Liver (tissue), 9 donors: ENCODE results near the gene GPX3. TPM values are rescaled to one million over a fixed set of nuclear protein-coding genes. Genes with fewer than 3 reads are reported as not detected.
A peak's percentile ranks its signal among the peaks of the same experiment; 100 is the strongest.

ENCODE experiments used
- DNase-seq: peaks from one replicate; pipeline ENCODE4 v3.0.0-alpha.2; 2017; ENCODE audit warnings: low spot score
- H3K27ac ChIP-seq, 2 donors: one replicate each; pipeline ENCODE4 v1.7.0; 2013; ENCODE audit warnings: inconsistent platforms in 2 of 2, low read length in 2 of 2, control low read depth in 1 of 2, low read depth in 1 of 2, mild to moderate bottlenecking in 1 of 2
- H3K27me3 ChIP-seq, 4 donors: one replicate each; pipeline versions ENCODE4 v1.6.1 to v1.7.0; 2013; ENCODE audit warnings: low read length in 3 of 4, inconsistent platforms in 1 of 4, mild to moderate bottlenecking in 1 of 4, moderate library complexity in 1 of 4; ENCODE audit not compliant: control insufficient read depth in 4 of 4, insufficient read depth in 4 of 4
- H3K36me3 ChIP-seq, 4 donors: one replicate each; pipeline versions ENCODE4 v1.6.1 to v1.7.0; 2013; ENCODE audit warnings: low read length in 3 of 4, mild to moderate bottlenecking in 3 of 4, low read depth in 1 of 4, moderate library complexity in 1 of 4; ENCODE audit not compliant: control insufficient read depth in 4 of 4, insufficient read depth in 3 of 4
- H3K4me1 ChIP-seq, 4 donors: one replicate each; pipeline versions ENCODE4 v1.6.1 to v1.7.0; 2013; ENCODE audit warnings: low read length in 3 of 4, mild to moderate bottlenecking in 3 of 4, moderate library complexity in 1 of 4; ENCODE audit not compliant: control insufficient read depth in 4 of 4, insufficient read depth in 4 of 4
- H3K4me3 ChIP-seq, 3 donors: one replicate each; pipeline versions ENCODE4 v1.6.1 to v1.7.0; 2013; ENCODE audit warnings: low read length in 3 of 3, control low read depth in 1 of 3, low read depth in 1 of 3, mild to moderate bottlenecking in 1 of 3
- H3K9ac ChIP-seq, 2 donors: one replicate each; pipeline ENCODE4 v1.7.0; 2013; ENCODE audit warnings: low read length in 2 of 2, mild to moderate bottlenecking in 2 of 2, moderate library complexity in 2 of 2, control low read depth in 1 of 2, low read depth in 1 of 2
- H3K9me3 ChIP-seq, 4 donors: one replicate each; pipeline versions ENCODE4 v1.6.1 to v1.7.0; 2013; ENCODE audit warnings: low read length in 3 of 4; ENCODE audit not compliant: control insufficient read depth in 4 of 4
- EGR1 ChIP-seq, 2 donors: IDR thresholded peaks; 2 replicates each; pipeline ENCODE4 v1.6.1; 2016 to 2018; ENCODE audit warnings: antibody characterized with exemption in 2 of 2, low read depth in 2 of 2
- FOXA1 ChIP-seq: IDR thresholded peaks from 2 replicates; pipeline ENCODE4 v1.6.1; 2016; ENCODE audit warnings: antibody characterized with exemption
- FOXA2 ChIP-seq: IDR thresholded peaks from 2 replicates; pipeline ENCODE4 v1.6.1; 2016; ENCODE audit warnings: antibody characterized with exemption
- GABPA ChIP-seq, 2 donors: IDR thresholded peaks in 1 of 2; conservative IDR thresholded peaks in 1 of 2; 2 replicates each; pipeline ENCODE4 v1.6.1; 2016; ENCODE audit warnings: antibody characterized with exemption in 2 of 2, mild to moderate bottlenecking in 1 of 2, moderate library complexity in 1 of 2
- HNF4G ChIP-seq: IDR thresholded peaks from 2 replicates; pipeline ENCODE4 v1.6.1; 2016; ENCODE audit warnings: antibody characterized with exemption
- JUND ChIP-seq, 2 donors: IDR thresholded peaks; 2 replicates each; pipeline ENCODE4 v1.6.1; 2016; ENCODE audit warnings: antibody characterized with exemption in 2 of 2
- NR2F2 ChIP-seq: IDR thresholded peaks from 2 replicates; pipeline ENCODE4 v1.6.1; 2016; ENCODE audit warnings: antibody characterized with exemption
- RXRA ChIP-seq, 2 donors: IDR thresholded peaks; 2 replicates each; pipeline ENCODE4 v1.6.1; 2017 to 2018; ENCODE audit warnings: antibody characterized with exemption in 2 of 2, mild to moderate bottlenecking in 1 of 2
- TAF1 ChIP-seq: conservative IDR thresholded peaks from 2 replicates; pipeline ENCODE4 v1.6.1; 2016; ENCODE audit warnings: antibody characterized with exemption, mild to moderate bottlenecking
- YY1 ChIP-seq: IDR thresholded peaks from 2 replicates; pipeline ENCODE4 v1.6.1; 2016; ENCODE audit warnings: antibody characterized with exemption, mild to moderate bottlenecking
- WGBS: extraction: QIAGEN DNeasy Blood & Tissue Kit; methylation state at CpG from one replicate; pipeline ENCODE4 v1.1.7; 2013; 5-methylcytosine and 5-hydroxymethylcytosine counted together
- polyA plus RNA-seq, 2 donors: library from polyadenylated mRNA; stranded (reverse) in 1 of 2; unstranded in 1 of 2; fragments of 200-250 nt in 1 of 2; fragments of >200 nt in 1 of 2; fragmentation: Nextera tagmentation in 1 of 2; extraction: Ambion mirVana in 1 of 2; gene quantifications; one replicate each; pipeline versions ENCODE4 v1.2.1 to v1.2.3, GENCODE V29; 2013 to 2015
- total RNA-seq, 2 donors: library from RNA; depleted of rRNA; stranded (reverse); fragments of >200 nt; gene quantifications; one replicate each; pipeline ENCODE4 v1.2.3, GENCODE V29; 2014
- TF ChIP-seq, protein P1 (sequence below): fragments of 150-350 bp; IDR thresholded peaks from 2 replicates; pipeline ENCODE4 v1.5.1; 2017; ENCODE audit warnings: improper control_type of control experiment, low read depth, low read length; ENCODE audit not compliant: missing input control
- TF ChIP-seq, protein P2 (sequence below): IDR thresholded peaks from 2 replicates; pipeline ENCODE4 v1.6.1; 2016; ENCODE audit warnings: antibody characterized with exemption
- TF ChIP-seq, protein P3 (sequence below): IDR thresholded peaks from 2 replicates; pipeline ENCODE4 v1.6.1; 2016; ENCODE audit warnings: antibody characterized with exemption
- TF ChIP-seq, protein P4 (sequence below): IDR thresholded peaks from 2 replicates; pipeline ENCODE4 v1.6.1; 2016; ENCODE audit warnings: antibody characterized with exemption, mild to moderate bottlenecking
- donor health status: healthy.
- donor health status: healthy.
- donor health status: healthy.
- donor health status: healthy.
- donor health status: healthy.

Gene GPX3
- total and polyA plus RNA-seq, 4 donors, result 72.9 to 878 (median 237) TPM

DNA sequence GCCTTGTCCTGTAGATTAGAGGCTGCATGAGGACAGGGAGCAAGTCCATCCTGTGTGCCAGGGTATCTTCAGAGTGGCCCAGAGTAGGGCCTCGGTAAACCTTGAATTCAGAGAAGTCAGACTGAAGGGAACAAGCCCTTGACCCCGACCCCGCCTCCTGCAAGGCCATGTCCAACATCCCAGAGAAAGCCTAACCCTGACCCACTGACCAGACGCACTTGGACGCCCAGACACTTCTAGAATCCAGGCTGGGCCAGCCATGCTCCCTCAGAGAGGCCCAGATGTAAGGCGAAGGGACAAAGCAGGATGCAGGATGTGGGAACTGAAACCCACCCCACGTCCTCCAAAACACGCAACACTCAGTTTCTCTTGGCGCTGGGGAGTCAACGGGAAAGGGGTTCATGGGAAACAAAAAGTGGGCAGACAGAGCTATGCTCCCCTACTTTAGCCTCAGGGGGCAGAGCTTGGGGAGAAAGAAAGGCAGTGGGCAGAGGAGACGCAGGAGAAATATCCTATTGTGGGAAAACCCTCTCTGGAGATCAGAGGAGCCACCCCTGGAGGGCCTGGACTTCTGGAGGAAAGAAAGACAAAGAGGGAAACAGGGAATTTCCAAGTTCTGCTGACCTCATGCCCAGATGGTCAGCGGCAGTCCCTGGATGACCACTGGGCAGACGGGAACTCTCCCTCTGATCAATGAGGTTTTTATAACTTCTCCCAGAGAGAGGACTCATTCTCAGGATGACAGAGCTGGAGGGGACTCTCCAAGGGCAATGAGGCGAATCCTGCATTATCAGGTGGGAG lies 47.4 kb downstream of the GPX3 start:
- Histone ChIP-seq H3K9me3 (no peaks in the 10 kb centered on the region), H3K9ac (no peak overlapping the region)
- 78% methylated on average over 14 of the region's 14 CpGs for whole genome bisulfite sequencing

More for the DNA sequence above, 47.4 kb downstream of the GPX3 start:
- DNase-seq, result no peak
- peaks cover 0 to 11% (median 8%) of the 10 kb centered on the region in 4 donors for H3K36me3 ChIP-seq
- peaks cover 12 to 44% (median 25%) of the 10 kb centered on the region in 4 donors for H3K4me1 ChIP-seq
- H3K27ac ChIP-seq, result peak overlapping the region; percentile 2 to 42
- TF ChIP-seq TAF1 (no peak), RXRA (IDR thresholded peaks at IDR 0.05) (no peak), JUND (IDR thresholded peaks at IDR 0.05) (no peak), FOXA2 (no peak), GABPA (IDR thresholded peaks at IDR 0.05 in 1 of 2, conservative IDR thresholded peaks at IDR 0.05 in 1 of 2) (no peak), FOXA1 (no peak), EGR1 (IDR thresholded peaks at IDR 0.05; ENCODE audit: low read depth in 2 of 2) (no peak), HNF4G (no peak), YY1 (no peak), NR2F2 (no peak)
- TF ChIP-seq, protein P1, sequence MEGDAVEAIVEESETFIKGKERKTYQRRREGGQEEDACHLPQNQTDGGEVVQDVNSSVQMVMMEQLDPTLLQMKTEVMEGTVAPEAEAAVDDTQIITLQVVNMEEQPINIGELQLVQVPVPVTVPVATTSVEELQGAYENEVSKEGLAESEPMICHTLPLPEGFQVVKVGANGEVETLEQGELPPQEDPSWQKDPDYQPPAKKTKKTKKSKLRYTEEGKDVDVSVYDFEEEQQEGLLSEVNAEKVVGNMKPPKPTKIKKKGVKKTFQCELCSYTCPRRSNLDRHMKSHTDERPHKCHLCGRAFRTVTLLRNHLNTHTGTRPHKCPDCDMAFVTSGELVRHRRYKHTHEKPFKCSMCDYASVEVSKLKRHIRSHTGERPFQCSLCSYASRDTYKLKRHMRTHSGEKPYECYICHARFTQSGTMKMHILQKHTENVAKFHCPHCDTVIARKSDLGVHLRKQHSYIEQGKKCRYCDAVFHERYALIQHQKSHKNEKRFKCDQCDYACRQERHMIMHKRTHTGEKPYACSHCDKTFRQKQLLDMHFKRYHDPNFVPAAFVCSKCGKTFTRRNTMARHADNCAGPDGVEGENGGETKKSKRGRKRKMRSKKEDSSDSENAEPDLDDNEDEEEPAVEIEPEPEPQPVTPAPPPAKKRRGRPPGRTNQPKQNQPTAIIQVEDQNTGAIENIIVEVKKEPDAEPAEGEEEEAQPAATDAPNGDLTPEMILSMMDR, result no peak
- TF ChIP-seq, protein P2, sequence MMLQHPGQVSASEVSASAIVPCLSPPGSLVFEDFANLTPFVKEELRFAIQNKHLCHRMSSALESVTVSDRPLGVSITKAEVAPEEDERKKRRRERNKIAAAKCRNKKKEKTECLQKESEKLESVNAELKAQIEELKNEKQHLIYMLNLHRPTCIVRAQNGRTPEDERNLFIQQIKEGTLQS, result no peak
- TF ChIP-seq, protein P3, sequence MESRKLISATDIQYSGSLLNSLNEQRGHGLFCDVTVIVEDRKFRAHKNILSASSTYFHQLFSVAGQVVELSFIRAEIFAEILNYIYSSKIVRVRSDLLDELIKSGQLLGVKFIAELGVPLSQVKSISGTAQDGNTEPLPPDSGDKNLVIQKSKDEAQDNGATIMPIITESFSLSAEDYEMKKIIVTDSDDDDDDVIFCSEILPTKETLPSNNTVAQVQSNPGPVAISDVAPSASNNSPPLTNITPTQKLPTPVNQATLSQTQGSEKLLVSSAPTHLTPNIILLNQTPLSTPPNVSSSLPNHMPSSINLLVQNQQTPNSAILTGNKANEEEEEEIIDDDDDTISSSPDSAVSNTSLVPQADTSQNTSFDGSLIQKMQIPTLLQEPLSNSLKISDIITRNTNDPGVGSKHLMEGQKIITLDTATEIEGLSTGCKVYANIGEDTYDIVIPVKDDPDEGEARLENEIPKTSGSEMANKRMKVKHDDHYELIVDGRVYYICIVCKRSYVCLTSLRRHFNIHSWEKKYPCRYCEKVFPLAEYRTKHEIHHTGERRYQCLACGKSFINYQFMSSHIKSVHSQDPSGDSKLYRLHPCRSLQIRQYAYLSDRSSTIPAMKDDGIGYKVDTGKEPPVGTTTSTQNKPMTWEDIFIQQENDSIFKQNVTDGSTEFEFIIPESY, result no peak
- TF ChIP-seq, protein P4, sequence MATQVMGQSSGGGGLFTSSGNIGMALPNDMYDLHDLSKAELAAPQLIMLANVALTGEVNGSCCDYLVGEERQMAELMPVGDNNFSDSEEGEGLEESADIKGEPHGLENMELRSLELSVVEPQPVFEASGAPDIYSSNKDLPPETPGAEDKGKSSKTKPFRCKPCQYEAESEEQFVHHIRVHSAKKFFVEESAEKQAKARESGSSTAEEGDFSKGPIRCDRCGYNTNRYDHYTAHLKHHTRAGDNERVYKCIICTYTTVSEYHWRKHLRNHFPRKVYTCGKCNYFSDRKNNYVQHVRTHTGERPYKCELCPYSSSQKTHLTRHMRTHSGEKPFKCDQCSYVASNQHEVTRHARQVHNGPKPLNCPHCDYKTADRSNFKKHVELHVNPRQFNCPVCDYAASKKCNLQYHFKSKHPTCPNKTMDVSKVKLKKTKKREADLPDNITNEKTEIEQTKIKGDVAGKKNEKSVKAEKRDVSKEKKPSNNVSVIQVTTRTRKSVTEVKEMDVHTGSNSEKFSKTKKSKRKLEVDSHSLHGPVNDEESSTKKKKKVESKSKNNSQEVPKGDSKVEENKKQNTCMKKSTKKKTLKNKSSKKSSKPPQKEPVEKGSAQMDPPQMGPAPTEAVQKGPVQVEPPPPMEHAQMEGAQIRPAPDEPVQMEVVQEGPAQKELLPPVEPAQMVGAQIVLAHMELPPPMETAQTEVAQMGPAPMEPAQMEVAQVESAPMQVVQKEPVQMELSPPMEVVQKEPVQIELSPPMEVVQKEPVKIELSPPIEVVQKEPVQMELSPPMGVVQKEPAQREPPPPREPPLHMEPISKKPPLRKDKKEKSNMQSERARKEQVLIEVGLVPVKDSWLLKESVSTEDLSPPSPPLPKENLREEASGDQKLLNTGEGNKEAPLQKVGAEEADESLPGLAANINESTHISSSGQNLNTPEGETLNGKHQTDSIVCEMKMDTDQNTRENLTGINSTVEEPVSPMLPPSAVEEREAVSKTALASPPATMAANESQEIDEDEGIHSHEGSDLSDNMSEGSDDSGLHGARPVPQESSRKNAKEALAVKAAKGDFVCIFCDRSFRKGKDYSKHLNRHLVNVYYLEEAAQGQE, result no peak
- H3K4me3 ChIP-seq, result no peak overlapping the region
- H3K27me3 ChIP-seq, result no peaks in the 10 kb centered on the region
